Activated CD8-positive, alpha-beta memory T cell treated with anti-CD3 and anti-CD28 coated beads, Interleukin-2, amount 50 U/mL, for 1 hour (primary cell): ENCODE results near the gene DNAAF8.
A peak's percentile ranks its signal among the peaks of the same experiment; 100 is the strongest.

ENCODE experiments used
- DNase-seq: peaks from one replicate; pipeline ENCODE4 v3.0.0-alpha.2; 2020; ENCODE audit errors: extremely low read depth

DNAAF8 gene

GRCh38 chr16:4734063-4734729 lies at the start of gene DNAAF8, which contains the start of gene ANKS3:
DNAAF8 (plus strand) TSS chr16:4734537; CDS start chr16:4736515, 1,978 bp downstream.
ANKS3 (minus strand) TSS chr16:4734271; CDS start chr16:4730149, 4,122 bp downstream.
- DNase-seq = peak; percentile 31

GRCh38 chr16:4684763-4685162 lies 49.6 kb upstream of the DNAAF8 start:
- no peak for DNase-seq

- no peak for DNase-seq
These were observed 49.0 kb upstream of the DNAAF8 start for GRCh38 chr16:4685292-4685691.

GRCh38 chr16:4685776-4686496 lies 48.4 kb upstream of the DNAAF8 start:
- no peak for DNase-seq

GRCh38 chr16:4686497-4687210 lies 47.7 kb upstream of the DNAAF8 start:
- DNase-seq = no peak

- DNase-seq = no peak
These were observed 46.9 kb upstream of the DNAAF8 start for GRCh38 chr16:4687416-4687815.

GRCh38 chr16:4687946-4688673 lies 46.2 kb upstream of the DNAAF8 start:
- DNase-seq = no peak

GRCh38 chr16:4688674-4689045 lies 45.7 kb upstream of the DNAAF8 start:
- DNase-seq = no peak

GRCh38 chr16:4689091-4689671 lies 45.2 kb upstream of the DNAAF8 start:
- DNase-seq = no peak

GRCh38 chr16:4689864-4690704 lies 44.3 kb upstream of the DNAAF8 start:
- no peak for DNase-seq

- no peak for DNase-seq
These were observed 43.2 kb upstream of the DNAAF8 start for GRCh38 chr16:4690946-4691665.

- no peak for DNase-seq
These were observed 42.5 kb upstream of the DNAAF8 start for GRCh38 chr16:4691666-4692412.

- no peak for DNase-seq
These were observed 41.7 kb upstream of the DNAAF8 start for GRCh38 chr16:4692460-4693295.

GRCh38 chr16:4693296-4693955 lies 40.9 kb upstream of the DNAAF8 start, which contains the start of gene NUDT16L1:
NUDT16L1 (plus strand) TSS chr16:4693562; CDS start chr16:4693727, 165 bp downstream.
- peak; percentile 81 for DNase-seq

- no peak for DNase-seq
These were observed 40.2 kb upstream of the DNAAF8 start for GRCh38 chr16:4693956-4694641.

GRCh38 chr16:4694642-4695451 lies 39.5 kb upstream of the DNAAF8 start:
- DNase-seq = no peak
